ENCODE measurements around the gene FOXS1. TPM values are rescaled to one million over a fixed set of nuclear protein-coding genes. Genes with fewer than 3 reads are reported as not detected.

Gene FOXS1
- total RNA-seq, 1 experiment from 2014 or later = 6.3 TPM

DNA sequence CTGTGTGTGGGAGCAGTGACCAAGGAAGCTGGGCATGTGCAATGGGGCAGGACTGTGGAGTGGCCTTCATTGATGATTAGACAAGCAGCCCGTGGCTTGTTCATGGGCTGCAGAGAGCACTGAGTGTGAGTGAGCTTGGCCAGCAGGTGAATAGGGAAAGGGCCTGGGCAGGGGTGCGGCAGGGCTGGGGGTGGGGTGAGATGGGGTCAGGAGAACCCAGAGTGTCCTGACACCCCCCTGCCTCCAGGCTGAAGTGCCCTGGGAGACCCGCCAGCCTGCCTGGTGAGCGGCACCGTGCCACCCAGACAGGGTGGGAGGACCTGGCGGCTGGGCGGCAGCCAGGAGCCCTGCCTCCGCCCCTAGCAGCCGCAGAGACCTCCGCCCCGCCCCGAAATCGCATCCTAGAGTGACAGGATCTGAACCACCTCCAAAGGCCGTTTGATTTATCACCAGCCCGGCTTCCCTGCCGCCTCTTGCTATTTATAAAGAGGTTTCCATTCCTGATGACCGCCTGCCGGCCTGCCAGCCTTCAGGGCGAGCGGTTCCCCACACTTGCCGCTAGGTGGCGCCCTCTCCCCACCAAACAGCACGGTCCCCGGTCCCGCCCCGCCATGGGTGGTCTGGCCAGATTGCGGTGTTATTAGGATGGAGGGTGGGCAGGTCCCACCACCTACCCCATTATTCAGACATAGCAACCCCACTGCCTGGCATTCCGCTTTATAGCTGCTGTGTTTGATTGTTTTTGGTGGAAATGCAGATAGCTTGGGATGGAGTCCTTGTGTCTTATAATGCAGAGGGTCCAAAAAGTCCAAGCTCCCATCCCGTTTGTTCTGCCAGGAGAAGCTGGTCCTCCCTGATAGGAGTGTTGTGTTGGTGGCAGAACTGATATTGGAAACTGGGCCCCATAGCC is 22.7 kb downstream of the FOXS1 start:
- intact Hi-C loops (cut with micrococcal nuclease; ENCODE audit: unreplicated experiment) = loop anchor here (1.0 to 5.0 kb wide), 3 partner anchors 24 to 270 kb away; no protein-coding TSS in a partner anchor
- no TSS peak for BruUV-seq (replicated peaks)
- TF ChIP-seq REST (IDR thresholded peaks at IDR 0.05; ENCODE audit: insufficient read depth in 1 of 2, low read depth in 2 of 2, low read length in 1 of 2) = no peak
- peak; percentile 100 for TF ChIP-seq CTCF (IDR thresholded peaks at IDR 0.05)
- peak; percentile 45 for TF ChIP-seq POLR2AphosphoS5 (IDR thresholded peaks at IDR 0.05; ENCODE audit: low read depth, low read length)
- no peak for TF ChIP-seq TCF7L2 (IDR thresholded peaks at IDR 0.05; ENCODE audit: low read depth, low read length)
- TF ChIP-seq SIN3A (IDR thresholded peaks at IDR 0.05; ENCODE audit: borderline replicate concordance, insufficient read depth, low read depth, low read length) = no peak
- Histone ChIP-seq H3K9me3 (ENCODE audit: control insufficient read depth, insufficient read depth, low read depth, low read length) (no peaks in the 10 kb centered on the region), H3K27me3 (ENCODE audit: control insufficient read depth, insufficient read depth, low read length) (no peaks in the 10 kb centered on the region), H3K4me3 (ENCODE audit: low read depth in 2 of 2, low read length in 2 of 2) (peak overlapping the region; percentile 14 to 44), H3K36me3 (ENCODE audit: control insufficient read depth, insufficient read depth, low read length) (no peaks in the 10 kb centered on the region), H3K4me1 (ENCODE audit: control insufficient read depth, insufficient read depth, low read length) (peaks cover 12% of the 10 kb centered on the region), H3K27ac (ENCODE audit: low read length) (no peak overlapping the region)
- in situ Hi-C loops (cut with HindIII; ENCODE audit: low pct_unique_long_range_greater_than_20kb, low sequenced_read_pairs) = no loop called here
- POLR2A ChIA-PET = no interaction called here
- no peak for DNase-seq (ENCODE audit: low read depth, low spot score)
- CTCF ChIA-PET = interaction anchor here (0.6 to 2.1 kb wide), 19 partner anchors 15 to 398 kb away, joined by 3 to 13 read pairs (median 4); partner anchors contain the start of gene PDRG1
- ATAC-seq = peak; percentile 89

- Histone ChIP-seq H3K4me3 (ENCODE audit: low read depth in 2 of 2, low read length in 2 of 2) (no peak overlapping the region), H3K27ac (ENCODE audit: low read length) (peak overlapping the region; percentile 19; the same call in 1 of the 2 replicates), H3K9me3 (ENCODE audit: control insufficient read depth, insufficient read depth, low read depth, low read length) (no peaks in the 10 kb centered on the region), H3K27me3 (ENCODE audit: control insufficient read depth, insufficient read depth, low read length) (no peaks in the 10 kb centered on the region), H3K4me1 (ENCODE audit: control insufficient read depth, insufficient read depth, low read length) (peaks cover 12% of the 10 kb centered on the region), H3K36me3 (ENCODE audit: control insufficient read depth, insufficient read depth, low read length) (no peaks in the 10 kb centered on the region)
- POLR2A ChIA-PET = no interaction called here
- no TSS peak for BruUV-seq (replicated peaks)
- CTCF ChIA-PET = no interaction called here
- no peak for ATAC-seq
- no peak for TF ChIP-seq CTCF (IDR thresholded peaks at IDR 0.05)
- TF ChIP-seq TCF7L2 (IDR thresholded peaks at IDR 0.05; ENCODE audit: low read depth, low read length) = no peak
- TF ChIP-seq SIN3A (IDR thresholded peaks at IDR 0.05; ENCODE audit: borderline replicate concordance, insufficient read depth, low read depth, low read length) = no peak
- no peak for TF ChIP-seq POLR2AphosphoS5 (IDR thresholded peaks at IDR 0.05; ENCODE audit: low read depth, low read length)
- TF ChIP-seq REST (IDR thresholded peaks at IDR 0.05; ENCODE audit: insufficient read depth in 1 of 2, low read depth in 2 of 2, low read length in 1 of 2) = no peak
- DNase-seq (ENCODE audit: low read depth, low spot score) = no peak
- intact Hi-C loops (cut with micrococcal nuclease; ENCODE audit: unreplicated experiment) (loop anchor here (5.0 kb wide), 1 partner anchor 271 kb away; no protein-coding TSS in a partner anchor), in situ Hi-C loops (cut with HindIII; ENCODE audit: low pct_unique_long_range_greater_than_20kb, low sequenced_read_pairs) (no loop called here)
These were observed 24.0 kb downstream of the FOXS1 start for GRCh38 chr20:31821427-31821826.

Measured in Panc1 (cell line).